IPS-18c (cell line): ENCODE data around the gene GPR82.
"Not testable (repeated sequence)": the region's sequence is repeated elsewhere in the genome, so short reads cannot be mapped to it uniquely, and the experiment has no call there.

Source experiments
- H3K4me3 ChIP-seq: 2 replicates; pipeline ENCODE4 v1.7.0; 2013; ENCODE audit warnings: low read depth, mild to moderate bottlenecking, low read length, moderate library complexity; ENCODE audit not compliant: insufficient read depth
- H3K9me3 ChIP-seq: one replicate; pipeline ENCODE4 v1.6.1; 2013; ENCODE audit warnings: mild to moderate bottlenecking, low read length, moderate library complexity; ENCODE audit not compliant: control insufficient read depth, insufficient read depth

GPR82 gene

DNA sequence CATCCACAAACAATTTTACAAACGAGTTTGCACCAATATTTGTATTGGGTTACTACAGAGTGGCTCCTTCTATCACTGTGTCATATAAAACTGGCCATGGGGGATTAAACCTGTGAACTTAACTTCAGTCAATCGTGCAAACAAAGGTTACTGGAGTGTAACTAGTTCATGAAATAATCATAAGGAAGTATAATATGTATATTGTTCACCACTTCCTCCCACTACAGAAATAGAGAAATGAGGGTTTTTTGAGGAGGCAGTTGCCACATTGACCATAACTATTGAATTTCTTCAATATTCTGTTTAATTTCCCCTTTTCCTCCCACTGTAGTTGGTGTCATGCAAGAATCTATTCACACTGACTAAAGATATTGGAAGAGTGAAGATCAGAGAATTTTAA, at the start of gene GPR82:
Gene GPR82, plus strand, starts transcription at position 356 of the 400 bp plus-strand sequence. CDS start 2,846 bp downstream, outside the sequence.
- no peak within 1 kb of the TSS for H3K4me3 ChIP-seq
- peaks cover 5% of the 10 kb centered on the region for H3K9me3 ChIP-seq

DNA sequence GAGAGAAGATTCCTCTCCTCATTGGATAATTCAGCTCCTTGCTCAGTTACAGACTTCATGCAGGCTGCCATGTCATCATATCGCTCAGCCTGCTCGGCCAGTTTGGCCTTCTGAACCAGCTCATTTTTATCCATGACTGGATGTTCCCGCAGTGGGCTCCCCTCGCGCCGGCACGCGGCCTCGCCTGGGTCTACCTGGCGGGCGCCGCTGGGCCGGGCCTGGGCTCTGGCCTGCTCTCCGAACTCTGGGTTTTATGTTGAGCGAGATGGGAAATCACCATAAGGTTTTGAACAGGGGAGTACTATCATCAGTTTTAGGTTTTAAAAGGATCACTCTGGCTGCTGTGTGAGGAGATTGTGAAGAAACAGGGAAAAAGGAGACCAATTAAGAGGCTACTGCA, 47.6 kb upstream of the GPR82 start:
- H3K9me3 ChIP-seq, H3K4me3 ChIP-seq: not testable (repeated sequence)

- no peaks in the 10 kb centered on the region for H3K9me3 ChIP-seq
- no peak overlapping the region for H3K4me3 ChIP-seq
Observed at GRCh38 chrX:41677183-41678060, 46.6 kb upstream of the GPR82 start.

DNA sequence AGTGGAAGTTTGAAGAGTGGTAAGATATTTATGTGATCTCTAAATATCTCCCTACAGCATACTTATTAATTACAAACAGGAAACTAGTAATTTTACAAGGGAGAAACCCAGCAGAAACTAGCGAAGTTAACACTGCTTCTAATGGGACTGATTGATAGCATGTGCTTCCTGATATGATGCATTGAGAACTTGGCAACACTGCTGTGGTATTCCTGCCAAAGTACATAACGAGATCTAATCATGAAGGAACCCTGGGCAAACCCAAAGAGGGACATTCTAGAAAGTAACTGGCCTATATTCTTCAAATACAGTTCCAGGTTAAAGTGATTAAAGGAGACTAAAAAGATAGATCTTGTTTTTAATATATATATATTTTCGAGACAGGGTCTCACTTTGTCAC, 39.8 kb upstream of the GPR82 start:
- Histone ChIP-seq H3K4me3 (no peak overlapping the region), H3K9me3 (peaks cover 2% of the 10 kb centered on the region)

- H3K4me3 ChIP-seq, result no peak overlapping the region
- H3K9me3 ChIP-seq, result peaks cover 2% of the 10 kb centered on the region
Observed at GRCh38 chrX:41684940-41685339, 39.0 kb upstream of the GPR82 start.

- peaks cover 2% of the 10 kb centered on the region for H3K9me3 ChIP-seq
- H3K4me3 ChIP-seq, result no peak overlapping the region
Observed at GRCh38 chrX:41686788-41687187, 37.2 kb upstream of the GPR82 start.

GRCh38 chrX:41688156-41688555, 35.8 kb upstream of the GPR82 start:
- no peaks in the 10 kb centered on the region for H3K9me3 ChIP-seq
- H3K4me3 ChIP-seq, result no peak overlapping the region

GRCh38 chrX:41688835-41689234, 35.1 kb upstream of the GPR82 start, which contains the start of gene GPR34:
Gene GPR34 (plus strand): TSS chrX:41688973. CDS start chrX:41695634, 6,661 bp downstream.
- Histone ChIP-seq H3K4me3 (no peak within 1 kb of the TSS), H3K9me3 (no peaks in the 10 kb centered on the region)

GRCh38 chrX:41689711-41690110, 34.3 kb upstream of the GPR82 start:
- Histone ChIP-seq H3K4me3 (no peak overlapping the region), H3K9me3 (no peaks in the 10 kb centered on the region)

DNA sequence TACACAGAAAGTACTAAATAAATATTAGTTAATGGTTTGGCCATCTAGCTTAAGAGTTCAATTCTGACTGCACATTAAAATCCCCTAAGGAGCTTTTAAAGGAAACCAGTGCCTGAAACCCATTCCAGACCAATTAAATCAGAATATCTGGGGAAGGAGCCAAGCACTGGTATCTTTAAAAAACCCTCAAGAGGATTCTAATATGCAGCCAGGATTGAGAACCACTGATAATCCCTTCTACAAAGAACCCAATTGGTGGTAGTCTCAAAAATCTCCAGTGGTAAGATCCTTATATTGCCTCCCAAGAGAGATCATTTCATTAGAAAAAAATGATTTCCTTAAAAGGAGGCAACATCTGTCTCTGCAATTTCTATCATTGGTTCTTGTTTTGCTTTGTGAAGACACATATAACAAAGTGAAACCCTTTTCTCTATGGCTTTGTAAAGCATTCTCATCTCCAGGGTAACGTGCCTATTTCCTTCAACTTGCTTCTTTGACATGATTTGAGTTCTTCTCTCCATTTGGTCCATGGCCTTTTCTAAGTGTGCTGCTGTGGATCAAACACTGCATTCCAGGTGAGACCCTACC, 31.7 kb upstream of the GPR82 start:
- H3K4me3 ChIP-seq, result no peak overlapping the region
- H3K9me3 ChIP-seq, result no peaks in the 10 kb centered on the region

GRCh38 chrX:41693024-41693423, 31.0 kb upstream of the GPR82 start:
- Histone ChIP-seq H3K4me3 (no peak overlapping the region), H3K9me3 (no peaks in the 10 kb centered on the region)

DNA sequence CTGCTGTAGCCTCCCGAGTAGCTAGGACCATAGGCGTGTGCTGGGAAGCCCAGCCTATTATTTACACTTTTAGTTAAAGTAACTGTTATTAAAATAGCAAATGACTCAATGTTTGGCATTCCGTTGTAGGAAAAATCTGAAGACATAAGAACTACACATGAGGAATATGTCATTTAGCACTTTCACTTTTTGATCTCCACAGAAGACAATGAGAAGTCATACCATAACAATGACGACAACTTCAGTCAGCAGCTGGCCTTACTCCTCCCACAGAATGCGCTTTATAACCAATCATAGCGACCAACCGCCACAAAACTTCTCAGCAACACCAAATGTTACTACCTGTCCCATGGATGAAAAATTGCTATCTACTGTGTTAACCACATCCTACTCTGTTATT, 28.6 kb upstream of the GPR82 start:
- H3K4me3 ChIP-seq, result no peak overlapping the region
- no peaks in the 10 kb centered on the region for H3K9me3 ChIP-seq

- no peaks in the 10 kb centered on the region for H3K9me3 ChIP-seq
- no peak overlapping the region for H3K4me3 ChIP-seq
Observed at GRCh38 chrX:41703574-41704029, 20.4 kb upstream of the GPR82 start.

DNA sequence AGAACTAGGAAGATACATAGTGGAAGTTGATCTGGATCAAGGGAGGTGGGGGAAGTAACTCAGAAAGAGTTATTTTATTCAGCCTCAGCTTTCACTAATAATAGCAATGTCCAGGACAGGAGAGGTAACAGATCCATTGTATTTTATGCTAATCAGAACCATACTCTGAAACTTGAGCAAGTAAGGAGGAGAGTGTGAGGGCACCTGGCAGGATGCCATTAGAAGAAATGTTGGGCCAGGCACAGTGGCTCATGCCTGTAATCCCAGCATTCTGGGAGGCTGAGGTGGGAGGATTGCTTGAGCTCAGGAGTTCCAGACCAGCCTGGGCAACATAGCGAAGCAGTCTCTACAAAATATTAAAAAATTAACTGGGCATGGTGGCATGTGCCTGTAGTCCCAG, 18.9 kb upstream of the GPR82 start:
- Histone ChIP-seq H3K4me3 (no peak overlapping the region), H3K9me3 (no peaks in the 10 kb centered on the region)

DNA sequence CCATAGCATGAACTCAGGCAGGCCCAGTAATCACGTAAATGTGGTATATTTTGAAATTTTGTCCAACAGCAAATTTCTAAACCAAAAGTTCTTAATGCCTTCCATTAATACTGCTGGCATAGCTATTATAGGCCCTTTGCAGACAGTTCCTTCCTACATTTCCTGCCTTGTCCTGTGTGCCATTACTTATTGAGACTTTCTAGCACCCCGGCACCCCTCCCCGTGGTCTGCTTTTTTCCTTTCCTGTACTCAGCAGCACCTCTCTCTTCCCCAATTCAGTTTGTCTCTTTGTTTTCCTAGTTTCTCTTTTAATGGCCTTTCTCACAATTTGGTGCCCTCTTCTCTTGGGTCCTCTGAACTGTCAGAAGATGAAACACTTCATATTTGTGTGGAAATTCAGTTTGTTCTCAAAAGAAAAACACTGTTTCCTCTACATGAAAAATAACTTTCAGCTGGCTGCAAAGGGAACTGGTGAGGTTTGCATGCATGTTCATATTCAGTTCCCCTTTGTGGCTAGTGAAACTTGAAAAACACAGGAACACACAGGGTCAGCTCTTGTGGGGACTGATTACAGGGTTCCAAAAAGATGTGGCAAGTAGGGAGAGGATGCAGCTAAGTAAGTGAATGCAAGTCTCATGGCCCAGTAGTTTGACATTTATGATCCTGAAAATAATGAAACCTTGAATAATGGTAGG, 18.2 kb upstream of the GPR82 start:
- H3K4me3 ChIP-seq, result no peak overlapping the region
- no peaks in the 10 kb centered on the region for H3K9me3 ChIP-seq

- H3K4me3 ChIP-seq, result no peak overlapping the region
- H3K9me3 ChIP-seq, result no peaks in the 10 kb centered on the region
Observed at GRCh38 chrX:41707218-41707617, 16.8 kb upstream of the GPR82 start.

GRCh38 chrX:41708486-41708885, 15.5 kb upstream of the GPR82 start:
- Histone ChIP-seq H3K4me3 (no peak overlapping the region), H3K9me3 (no peaks in the 10 kb centered on the region)
